K562 (cell line): ENCODE results near the gene GMPR2. TPM values are rescaled to one million over a fixed set of nuclear protein-coding genes. Genes with fewer than 3 reads are reported as not detected.
A peak's percentile ranks its signal among the peaks of the same experiment; 100 is the strongest.

Experiments used
- ATAC-seq: fragments of 200-7000 bp; cut with Tn5 transposase; 3 replicates; pipeline ENCODE4 v1.9.1; 2020; ENCODE audit warnings: moderate library complexity
- BruUV-seq: library from RNA; stranded (reverse); fragments of 400-500 nt; replicated peaks from 2 replicates; lab custom pipeline; 2021; lab: Mats Ljungman, UMichigan
- CTCF ChIA-PET: fragments of 300-600 bp; formaldehyde crosslinking; extraction: SDS; loops from one replicate; lab custom pipeline; 2021; ENCODE audit warnings: low intra/inter-chr PET ratio; lab: Yijun Ruan, JAX
- POLR2A ChIA-PET: fragments of 300-600, 350-650 bp; sonication (Branson Sonifier 250); formaldehyde crosslinking; extraction: SDS; loops from one replicate; lab custom pipeline; 2021; ENCODE audit warnings: antibody characterized with exemption, inconsistent platforms; lab: Yijun Ruan, JAX
- DNase-seq, 4 experiments: peaks; one replicate each; pipeline versions ENCODE4 v3.0.0 to v3.0.0-alpha.2; 2011 to 2018; ENCODE audit warnings: low spot score in 3 of 4, mixed read lengths in 3 of 4; ENCODE audit errors: extremely low read depth in 1 of 4
- FAIRE-seq: peaks from 2 replicates; lab custom pipeline; 2011; peaks lifted over from hg19 to GRCh38; lab: Jason Lieb, UNC
- H2AFZ ChIP-seq: 2 replicates; pipeline ENCODE4 v1.6.0; 2011; ENCODE audit warnings: low read depth, low read length, control low read depth, inconsistent platforms
- H3K27ac ChIP-seq: fragments of 200-600 bp; 3 replicates; pipeline ENCODE4 v1.8.0; 2011; ENCODE audit warnings: low read depth, mild to moderate bottlenecking, control low read depth, inconsistent platforms, low read length, moderate library complexity, mixed read lengths; ENCODE audit errors: extremely low read depth
- H3K27me3 ChIP-seq, 2 experiments: fragments of 300-600 bp in 1 of 2; 2 replicates in 1 of 2; 3 replicates in 1 of 2; pipeline versions ENCODE4 v1.6.0 to v1.8.0; 2011; ENCODE audit warnings: inconsistent platforms in 2 of 2, low read length in 2 of 2, mild to moderate bottlenecking in 1 of 2, mixed read lengths in 1 of 2, moderate library complexity in 1 of 2; ENCODE audit not compliant: control insufficient read depth in 2 of 2, insufficient read depth in 2 of 2
- H3K36me3 ChIP-seq: fragments of 300-600 bp; 3 replicates; pipeline ENCODE4 v1.8.0; 2011; ENCODE audit warnings: mild to moderate bottlenecking, low read length, inconsistent platforms; ENCODE audit not compliant: control insufficient read depth, insufficient read depth
- H3K4me1 ChIP-seq, 2 experiments: fragments of 200-600 bp in 1 of 2; replicated peaks in 1 of 2; 2 replicates in 1 of 2; 3 replicates in 1 of 2; pipeline versions ENCODE4 v1.5.1 to v1.8.0; 2011; ENCODE audit warnings: inconsistent platforms in 2 of 2, low read length in 2 of 2, mild to moderate bottlenecking in 1 of 2, mixed read lengths in 1 of 2, moderate library complexity in 1 of 2; ENCODE audit not compliant: control insufficient read depth in 2 of 2, insufficient read depth in 2 of 2
- H3K4me2 ChIP-seq: 2 replicates; pipeline ENCODE4 v1.6.1; 2011; ENCODE audit warnings: low read length, control low read depth, inconsistent platforms, mixed read lengths; ENCODE audit not compliant: insufficient read depth
- H3K4me3 ChIP-seq: fragments of 200-600 bp; sonication (generic), shearing (Covaris generic); 2 replicates; pipeline ENCODE4 v1.5.1; 2016; ENCODE audit warnings: control low read depth, inconsistent platforms
- H3K79me2 ChIP-seq: fragments of 200-600 bp; 3 replicates; pipeline ENCODE4 v1.8.0; 2011; ENCODE audit warnings: low read length, inconsistent platforms; ENCODE audit not compliant: control insufficient read depth, insufficient read depth
- H3K9ac ChIP-seq, 2 experiments: 2 replicates each; pipeline versions ENCODE4 v1.6.0 to v1.6.1; 2011; ENCODE audit warnings: low read depth in 2 of 2, low read length in 2 of 2, control low read depth in 1 of 2, inconsistent platforms in 1 of 2, mild to moderate bottlenecking in 1 of 2, mixed read lengths in 1 of 2; ENCODE audit not compliant: insufficient read depth in 1 of 2
- H3K9me1 ChIP-seq: one replicate; pipeline ENCODE4 v1.6.0; 2011; ENCODE audit warnings: inconsistent platforms, mild to moderate bottlenecking, low read length, moderate library complexity; ENCODE audit not compliant: control insufficient read depth, insufficient read depth
- H3K9me3 ChIP-seq: replicated peaks from 2 replicates; pipeline ENCODE4 v1.5.1; 2011; ENCODE audit warnings: low read depth, low read length, inconsistent platforms; ENCODE audit not compliant: control insufficient read depth, insufficient read depth
- H4K20me1 ChIP-seq: replicated peaks from 2 replicates; pipeline ENCODE4 v1.6.1; 2011; ENCODE audit warnings: low read length, inconsistent platforms, mixed read lengths; ENCODE audit not compliant: control insufficient read depth, insufficient read depth
- ARID2 ChIP-seq: fragments of 450-650 bp; IDR thresholded peaks from 2 replicates; pipeline ENCODE4 v1.6.1; 2017; ENCODE audit warnings: antibody characterized with exemption, mild to moderate bottlenecking
- CHCHD3 ChIP-seq: fragments of 250-450 bp; sonication (Bioruptor Pico); IDR thresholded peaks from 2 replicates; pipeline ENCODE4 v2.1.2; 2022; ENCODE audit warnings: mild to moderate bottlenecking
- CSDE1 ChIP-seq, 2 experiments: fragments of 450-650 bp; IDR thresholded peaks; 2 replicates each; pipeline ENCODE4 v1.6.1; 2016; ENCODE audit warnings: mild to moderate bottlenecking in 1 of 2
- ELK3 ChIP-seq: fragments of 450-650 bp; formaldehyde crosslinking; IDR thresholded peaks from 2 replicates; pipeline ENCODE4 v1.4.0; 2020; ENCODE audit warnings: mild to moderate bottlenecking
- ETS1 ChIP-seq: conservative IDR thresholded peaks from 2 replicates; pipeline ENCODE4 v1.6.1; 2011; ENCODE audit warnings: low read depth, mild to moderate bottlenecking, low read length; ENCODE audit not compliant: control insufficient read depth
- MITF ChIP-seq: IDR thresholded peaks from 2 replicates; pipeline ENCODE4 v1.6.1; 2014; ENCODE audit warnings: antibody characterized with exemption
- PCBP2 ChIP-seq: fragments of 200-400 bp; formaldehyde crosslinking; IDR thresholded peaks from 2 replicates; pipeline ENCODE4 v1.6.1; 2018; ENCODE audit warnings: low read length, low read depth, mild to moderate bottlenecking, moderate library complexity; ENCODE audit not compliant: poor library complexity, severe bottlenecking
- PRMT5 ChIP-seq: sonication (generic); formaldehyde crosslinking; IDR thresholded peaks from 2 replicates; pipeline ENCODE4 v1.5.0; 2020; ENCODE audit warnings: missing genetic modification reagents
- PTRF ChIP-seq: fragments of 450-650 bp; IDR thresholded peaks from 2 replicates; pipeline ENCODE4 v1.6.1; 2016; ENCODE audit warnings: mild to moderate bottlenecking, missing genetic modification characterization, missing compliant biosample characterization
- SMARCE1 ChIP-seq: fragments of 450-650 bp; IDR thresholded peaks from 2 replicates; pipeline ENCODE4 v1.7.1; 2016; ENCODE audit warnings: mild to moderate bottlenecking
- SP1 ChIP-seq: sonication (generic); formaldehyde crosslinking; IDR thresholded peaks from 2 replicates; pipeline ENCODE4 v1.8.1; 2022; ENCODE audit warnings: mild to moderate bottlenecking, missing genetic modification reagents
- TCF15 ChIP-seq: fragments of 250-450 bp; sonication (Bioruptor Pico); IDR thresholded peaks from 2 replicates; pipeline ENCODE4 v1.8.0; 2022; ENCODE audit warnings: moderate library complexity, mild to moderate bottlenecking, inconsistent platforms
- ZBED1 ChIP-seq: IDR thresholded peaks from 2 replicates; pipeline ENCODE4 v1.6.1; 2014
- ZC3H8 ChIP-seq: fragments of 450-650 bp; IDR thresholded peaks from 2 replicates; pipeline ENCODE4 v1.6.1; 2017
- ZFP36 ChIP-seq: fragments of 150-350 bp; IDR thresholded peaks from 2 replicates; pipeline ENCODE4 v1.6.1; 2018; ENCODE audit warnings: low read length, low read depth; ENCODE audit not compliant: partially characterized antibody
- ZNF354B ChIP-seq: fragments of 250-450 bp; sonication (Bioruptor Pico); IDR thresholded peaks from 2 replicates; pipeline ENCODE4 v1.4.0; 2020
- ZNF449 ChIP-seq: fragments of 250-450 bp; sonication (Bioruptor Pico); IDR thresholded peaks from 2 replicates; pipeline ENCODE4 v1.8.0; 2022; ENCODE audit warnings: moderate library complexity, mild to moderate bottlenecking, inconsistent platforms
- WGBS: fragments of 100-300 bp; shearing (Covaris generic); methylation state at CpG from one replicate; pipeline ENCODE4 v1.1.6; 2016; ENCODE audit warnings: low coverage, mixed read lengths; ENCODE audit not compliant: insufficient coverage; ENCODE audit errors: missing lambda C conversion rate; 5-methylcytosine and 5-hydroxymethylcytosine counted together
- in situ Hi-C: fragments of 300-500 bp; cut with MboI; formaldehyde crosslinking; loops from 4 replicates; pipeline ENCODE4 v1.15.0; 2018; ENCODE audit warnings: inconsistent platforms, mixed read lengths
- intact Hi-C: fragments of 100-400 bp; cut with micrococcal nuclease; formaldehyde crosslinking; loops from 2 replicates; pipeline ENCODE4 v1.14.2; 2022
- polyA plus RNA-seq, 8 experiments: library from polyadenylated mRNA; depleted of rRNA in 4 of 8; stranded (reverse) in 5 of 8; unstranded in 3 of 8; fragments of >200 nt; fragmentation: Nextera tagmentation in 2 of 8; fragmentation: Illumina TruSeq in 1 of 8; extraction: Ambion mirVana in 2 of 8; extraction: Trizol in 1 of 8; gene quantifications; 2 replicates each; pipeline versions ENCODE4 v1.2.1 to v1.2.3, GENCODE V29; 2011 to 2014; ENCODE audit warnings: inconsistent platforms in 1 of 8, missing spikeins in 1 of 8
- total RNA-seq, 7 experiments: library from RNA; depleted of rRNA in 6 of 7; stranded (reverse); fragments of >200 nt in 6 of 7; fragmentation: Illumina TruSeq in 2 of 7; extraction: Trizol in 2 of 7; gene quantifications; 2 replicates each; pipeline versions ENCODE4 v1.2.1 to v1.2.3, GENCODE V29; 2011 to 2021; ENCODE audit warnings: low replicate concordance in 1 of 7

GMPR2 gene
- total and polyA plus RNA-seq, 9 of the 15 experiments (the other 6 are each of a cell fraction or from before 2014, with no cell fraction given): 26.4 to 67.4 (median 36.3) TPM

- intact Hi-C loops: loop anchor here (2.0 kb wide), 1 partner anchor 28 kb away; the partner anchor contains the start of gene TINF2
- H2AFZ ChIP-seq: peak within 1 kb of the TSS; percentile 95
- TF ChIP-seq PCBP2 (no peak), TCF15 (CRISPR knock-in tag) (no peak), SP1 (no peak; the same call in 1 of the 2 replicates), ETS1 (peak; percentile 60; the same call in 1 of the 2 replicates), CSDE1 (IDR thresholded peaks at IDR 0.05) (no peak), ZNF354B (CRISPR knock-in tag) (no peak), SMARCE1 (no peak), PTRF (tag) (no peak), ELK3 (CRISPR knock-in tag) (no peak), ZBED1 (no peak), PRMT5 (CRISPR knock-in tag) (no peak), CHCHD3 (CRISPR knock-in tag) (no peak), ZNF449 (CRISPR knock-in tag) (no peak), ZC3H8 (no peak), MITF (no peak), ZFP36 (peak; percentile 8), ARID2 (no peak)
These were observed 38.6 kb downstream of the GMPR2 start, which contains the start of gene RABGGTA for GRCh38 chr14:24271134-24271833. Gene RABGGTA (minus strand): TSS chr14:24271597. CDS start chr14:24271115, 482 bp downstream.

More at GRCh38 chr14:24271134-24271833, 38.6 kb downstream of the GMPR2 start, which contains the start of gene RABGGTA:
- ChIA-PET CTCF (interaction anchor here (0.6 to 1.0 kb wide), 2 partner anchors 26 to 29 kb away, joined by 3 to 6 read pairs; partner anchors contain the start of gene TINF2), POLR2A (interaction anchor here (0.6 to 2.1 kb wide), 9 partner anchors 9 to 191 kb away, joined by 3 to 11 read pairs (median 4); partner anchors contain the start of genes CIDEB and TINF2)
- under 1% methylated on average over 35 of the region's 61 CpGs for WGBS
- H3K9me1 ChIP-seq: peaks cover 2% of the 10 kb centered on the region
- no peaks in the 10 kb centered on the region for H3K9me3 ChIP-seq
- H3K27ac ChIP-seq: peak within 1 kb of the TSS; percentile 99
- H3K36me3 ChIP-seq: no peaks in the 10 kb centered on the region; the same call in 2 of the 3 replicates
- peak within 1 kb of the TSS; percentile 92 for H3K4me2 ChIP-seq
- peak within 1 kb of the TSS; percentile 94 for H3K4me3 ChIP-seq
- H4K20me1 ChIP-seq: no peaks in the 10 kb centered on the region; the same call in 1 of the 2 replicates
- ATAC-seq: peak; percentile 95
- BruUV-seq: no TSS peak
- no peaks in the 10 kb centered on the region for H3K27me3 ChIP-seq
- peaks cover 26 to 27% of the 10 kb centered on the region in 2 experiments; a peak in 4 of 5 replicates for H3K4me1 ChIP-seq
- H3K79me2 ChIP-seq: peaks cover 9% of the 10 kb centered on the region; the same call in 1 of the 3 replicates
- FAIRE-seq: peak; percentile 40
- in situ Hi-C loops: no loop called here
- H3K9ac ChIP-seq: peak within 1 kb of the TSS; percentile 95 to 99
- peak; percentile 90 to 93 (median 92) for DNase-seq
